Measurements from ENCODE around the gene DEFB131A.
"Not testable (repeated sequence)": the region's sequence is repeated elsewhere in the genome, so short reads cannot be mapped to it uniquely, and the experiment has no call there.

The DEFB131A gene, protein sequence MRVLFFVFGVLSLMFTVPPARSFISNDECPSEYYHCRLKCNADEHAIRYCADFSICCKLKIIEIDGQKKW

DNA sequence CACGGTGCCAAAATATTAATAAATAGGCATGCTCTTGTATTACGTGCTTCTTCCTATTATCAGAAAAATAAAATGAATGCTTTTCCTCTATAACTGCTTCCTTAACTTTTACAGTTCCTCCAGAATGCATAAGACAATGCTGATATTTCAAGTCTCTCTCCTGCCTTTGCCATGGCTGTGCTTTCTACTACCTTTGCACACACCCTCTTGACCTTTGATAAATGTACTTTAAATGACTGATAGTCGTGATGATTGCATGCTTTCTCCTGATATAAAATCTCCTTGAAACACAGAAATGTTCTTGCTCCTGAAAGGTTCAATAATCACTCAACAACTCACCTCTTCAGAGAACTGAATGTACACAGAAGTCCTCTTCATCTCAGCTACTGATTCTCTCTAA lies at the start of gene DEFB131A:
Gene DEFB131A (plus strand): TSS at position 301 of the 400 bp plus-strand sequence. CDS start 120 bp downstream, outside the sequence.
- not testable (repeated sequence) for DNase-seq

DNA sequence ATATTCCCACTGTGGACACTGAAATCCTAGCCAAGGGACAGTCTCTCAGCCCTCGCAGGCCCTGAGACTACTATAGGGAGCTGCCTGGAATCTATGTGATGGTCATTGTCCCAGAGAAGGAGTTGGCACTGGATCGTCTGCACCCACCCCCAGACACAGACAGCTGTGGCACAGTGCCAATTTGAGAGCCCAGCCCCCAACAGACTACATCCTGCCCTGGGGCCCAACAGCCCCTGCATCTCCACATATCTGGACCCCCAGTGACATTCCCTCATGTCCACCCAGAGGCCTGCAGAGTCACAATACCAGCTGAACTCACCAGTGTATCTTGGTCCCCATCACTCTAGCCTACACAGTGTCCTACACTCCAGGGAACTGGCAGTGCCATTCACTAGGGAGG lies 38.4 kb upstream of the DEFB131A start:
- DNase-seq, result not testable (repeated sequence)

DNA sequence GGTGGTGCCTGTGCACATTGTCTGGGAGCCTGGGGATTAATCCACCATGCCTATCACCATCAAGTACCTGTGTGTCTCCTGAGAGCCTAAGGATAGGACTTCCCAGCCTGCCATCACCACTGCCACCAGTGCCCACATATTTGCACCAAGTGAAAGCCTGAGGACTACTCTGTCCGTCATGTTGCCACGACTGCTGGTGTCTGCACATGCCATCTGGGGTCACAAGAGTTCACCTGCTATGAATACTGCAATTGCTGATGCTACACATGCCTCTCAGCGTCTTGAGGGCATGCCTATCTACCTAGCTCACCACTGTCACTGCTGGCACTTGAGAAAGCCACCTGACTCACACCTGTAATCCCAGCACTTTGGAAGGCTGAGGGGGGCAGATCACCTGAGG lies 37.7 kb upstream of the DEFB131A start:
- not testable (repeated sequence) for DNase-seq

DNA sequence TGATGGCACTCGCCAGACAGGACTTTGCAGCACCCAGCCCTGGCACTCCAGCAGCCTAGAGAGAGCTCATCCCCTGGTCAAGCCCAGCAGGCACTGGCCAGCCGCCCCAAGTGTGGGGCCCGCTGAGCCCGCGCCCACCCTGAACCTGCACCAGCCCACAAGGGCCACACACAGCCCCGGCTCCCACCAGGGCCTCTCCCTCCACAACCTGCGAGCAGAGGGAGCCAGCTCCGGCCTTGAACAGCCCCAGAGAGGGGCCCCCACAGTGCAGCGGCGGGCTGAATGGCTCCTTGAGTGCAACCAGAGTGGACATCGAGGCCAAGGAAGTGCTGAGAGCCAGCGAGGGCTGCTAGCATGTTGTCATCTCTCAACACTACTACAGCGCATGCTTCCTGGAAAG lies 34.4 kb upstream of the DEFB131A start:
- DNase-seq, result no peak

DNA sequence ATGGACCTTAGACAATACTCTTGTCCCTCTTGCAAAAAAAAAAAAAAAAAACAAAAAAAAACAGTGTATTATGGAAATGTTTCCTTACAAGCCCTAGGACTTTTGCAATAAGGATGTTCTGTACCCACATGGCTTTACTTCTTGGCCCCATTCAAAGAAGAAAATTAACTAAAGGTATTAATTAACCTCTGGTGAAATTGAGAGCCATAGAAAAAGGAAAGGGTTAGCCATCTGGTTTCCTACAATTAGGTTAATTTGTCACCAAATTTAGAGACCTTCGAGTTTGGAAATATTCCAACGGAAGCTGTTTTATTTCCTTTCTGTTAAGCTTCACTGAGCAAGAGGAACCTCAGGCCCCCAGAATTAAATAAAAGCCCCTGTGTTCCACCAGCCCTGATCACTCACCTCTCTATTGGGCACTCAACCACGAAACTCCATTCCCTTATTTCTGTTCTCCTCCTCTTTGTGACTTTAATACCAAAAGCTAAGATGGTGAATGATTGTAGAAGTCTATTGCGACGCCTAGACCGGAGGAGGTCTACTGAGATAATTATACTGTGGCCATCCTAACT lies 22.2 kb upstream of the DEFB131A start:
- not testable (repeated sequence) for DNase-seq

DNA sequence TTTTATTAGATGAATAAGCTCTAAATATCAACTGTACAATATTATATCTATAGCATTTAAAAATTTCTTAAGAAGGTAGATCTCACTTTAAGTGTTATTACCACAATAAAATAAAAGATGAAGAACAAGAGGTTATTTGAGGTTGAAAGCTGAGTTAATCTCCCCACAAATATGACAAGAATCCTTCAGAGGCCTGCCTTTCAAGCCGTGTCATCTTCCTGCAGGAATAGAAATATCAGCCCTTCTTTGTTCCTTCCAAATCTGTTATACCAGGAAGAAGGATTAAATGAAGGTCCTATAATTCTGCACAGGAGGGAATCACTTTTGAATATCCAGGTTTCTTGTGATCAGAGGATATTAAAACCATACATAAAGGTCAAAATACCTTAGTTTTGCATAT lies 18.3 kb upstream of the DEFB131A start:
- DNase-seq, result not testable (repeated sequence)

DNA sequence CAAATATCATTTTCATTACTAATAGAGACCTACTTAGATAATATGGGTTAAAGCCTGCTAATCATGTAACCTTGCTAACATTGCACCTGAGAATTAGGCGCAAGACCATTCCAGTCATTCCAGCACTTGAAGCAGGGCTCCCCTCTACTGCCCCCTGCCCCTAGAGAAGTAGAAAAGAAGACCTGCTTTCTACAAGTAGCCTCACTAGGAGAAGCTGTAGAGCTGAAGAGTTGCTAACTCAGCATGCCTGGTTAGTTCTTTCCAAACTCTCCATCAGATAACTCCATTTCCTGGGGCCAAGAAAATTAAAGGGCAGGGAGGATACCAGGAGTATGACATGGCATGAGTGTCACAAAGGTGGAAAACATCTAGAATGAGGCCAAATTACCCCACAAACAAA lies 14.2 kb upstream of the DEFB131A start:
- DNase-seq, result not testable (repeated sequence)

DNA sequence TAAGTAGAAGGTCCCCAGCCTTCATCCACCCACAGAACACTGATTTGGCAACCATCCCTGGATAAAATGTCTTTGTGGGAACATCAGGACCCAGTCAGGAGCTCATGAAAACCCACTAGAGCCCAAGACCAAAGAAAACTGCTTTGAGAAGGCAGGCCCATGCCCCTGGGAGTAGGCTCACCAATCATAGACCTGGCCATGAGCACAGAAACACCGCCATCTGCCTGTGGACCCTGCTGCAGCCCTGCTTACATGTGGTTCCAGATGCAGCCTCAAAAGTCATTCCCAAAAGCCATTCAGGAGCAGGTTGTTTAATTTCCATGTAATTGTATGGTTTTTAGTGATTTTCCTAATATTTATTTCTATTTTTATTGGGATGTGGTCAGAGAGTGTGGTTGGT lies 10.9 kb upstream of the DEFB131A start:
- not testable (repeated sequence) for DNase-seq

DNA sequence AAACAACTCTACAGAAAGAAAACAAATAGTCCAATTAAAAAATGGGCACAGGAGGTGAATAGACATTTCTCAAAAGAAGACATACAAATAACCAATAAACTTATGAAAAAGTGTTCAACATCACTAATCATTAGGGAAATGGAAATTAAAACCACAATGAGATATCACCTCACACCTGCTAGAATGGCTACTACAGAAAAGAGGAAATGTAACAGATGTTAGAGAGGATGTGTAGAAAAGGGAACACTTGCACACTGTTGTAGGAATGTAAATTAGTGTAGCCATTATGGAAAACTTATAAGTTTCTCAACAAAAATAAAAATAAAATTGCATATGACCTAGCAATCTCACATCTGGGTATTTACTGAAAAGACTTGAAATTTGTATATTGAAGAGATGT lies 7.5 kb upstream of the DEFB131A start:
- not testable (repeated sequence) for DNase-seq

DNA sequence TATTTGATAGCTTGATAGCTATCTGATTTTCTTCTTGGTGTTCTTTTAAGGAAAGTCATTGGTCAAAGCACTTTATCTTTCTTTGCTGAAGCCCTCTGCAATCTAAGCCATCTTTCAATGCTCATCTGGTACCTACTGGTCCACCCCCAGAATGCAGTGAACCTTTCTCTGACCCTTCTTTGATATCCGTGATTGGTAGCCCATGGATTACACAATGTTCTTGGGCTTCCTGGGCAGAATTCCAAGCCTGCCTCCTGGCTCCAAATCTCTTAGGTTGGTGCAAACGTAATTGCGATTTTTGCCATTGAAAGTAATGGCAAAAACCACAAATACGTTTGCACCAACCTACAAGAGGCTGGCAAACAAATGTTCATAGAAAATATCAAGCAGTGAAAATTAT lies 1.9 kb upstream of the DEFB131A start:
- not testable (repeated sequence) for DNase-seq

DNA sequence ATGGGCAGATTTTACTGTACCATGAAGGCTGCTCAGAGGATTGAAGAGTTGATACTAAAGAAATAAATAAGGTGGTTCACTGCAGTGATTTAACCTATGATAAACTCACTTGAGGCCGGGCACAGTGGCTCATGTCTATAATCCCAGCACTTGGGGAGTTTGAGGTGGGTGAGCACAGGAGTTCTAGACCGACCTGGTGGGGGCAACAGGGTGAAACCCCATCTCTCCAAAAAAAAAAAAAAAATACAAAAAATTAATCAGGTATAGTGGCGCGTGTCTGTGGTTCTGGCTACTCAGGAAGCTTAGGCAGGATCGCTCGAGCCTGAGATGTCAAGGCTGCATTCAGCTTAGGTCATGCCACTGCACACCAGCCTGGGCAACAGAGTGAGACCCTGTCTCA lies 467 bp downstream of the DEFB131A start:
- DNase-seq, result not testable (repeated sequence)

DNA sequence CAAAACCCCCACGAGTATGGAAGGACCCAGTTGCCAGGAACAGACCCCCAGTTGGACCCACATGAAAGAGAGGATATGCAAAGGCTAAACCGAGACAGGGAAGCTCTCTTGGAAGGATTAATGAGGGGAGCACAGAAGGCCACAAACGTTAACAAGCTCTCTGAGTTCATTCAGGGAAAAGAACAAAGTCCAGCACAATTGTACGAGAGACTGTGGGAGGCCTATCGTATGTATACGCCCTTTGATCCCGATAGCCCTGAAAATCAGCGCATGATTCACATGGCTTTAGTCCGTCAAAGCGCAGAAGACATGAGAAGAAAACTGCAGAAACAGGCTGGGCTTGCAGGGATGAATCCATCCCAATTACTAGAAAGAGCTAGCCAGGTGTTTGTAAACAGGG lies 8.0 kb downstream of the DEFB131A start:
- not testable (repeated sequence) for DNase-seq

DNA sequence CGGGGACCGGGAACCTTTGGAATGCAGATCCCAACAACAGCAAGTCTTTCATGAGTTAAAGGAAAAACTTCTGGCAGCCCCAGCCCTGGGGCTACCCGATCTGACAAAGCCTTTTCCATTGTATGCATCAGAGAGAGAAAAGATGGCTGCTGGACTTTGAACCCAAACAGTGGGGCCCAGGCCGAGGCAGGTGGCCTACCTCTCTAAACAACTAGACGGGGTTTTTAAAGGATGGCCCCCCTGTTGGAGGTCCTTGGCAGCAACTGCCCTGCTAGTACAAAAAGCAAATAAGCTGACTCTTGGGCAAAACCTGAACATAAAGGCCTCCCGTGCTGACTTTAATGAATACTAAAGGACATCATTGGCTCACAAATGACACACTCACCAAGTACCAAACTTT lies 10.1 kb downstream of the DEFB131A start:
- DNase-seq, result not testable (repeated sequence)

DNA sequence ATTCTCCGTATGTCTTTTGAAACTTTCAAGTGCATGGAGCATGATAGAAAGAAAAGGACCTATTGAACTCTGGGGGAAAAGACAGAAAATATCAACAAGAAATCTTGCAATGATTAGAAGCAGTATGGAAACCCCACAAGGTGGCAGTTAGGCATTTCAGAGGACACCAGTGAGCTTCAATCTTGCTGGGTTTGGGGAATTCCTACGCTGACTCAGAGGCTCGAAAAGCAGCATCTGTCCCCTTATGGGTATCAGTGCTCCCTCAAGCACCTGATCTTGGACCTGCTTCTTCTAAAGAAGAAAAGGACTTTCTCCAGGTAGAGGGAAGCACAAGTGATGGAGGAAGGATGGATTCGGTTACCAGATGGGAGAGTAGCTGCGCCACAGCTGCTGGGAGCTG lies 10.8 kb downstream of the DEFB131A start:
- DNase-seq, result not testable (repeated sequence)

DNA sequence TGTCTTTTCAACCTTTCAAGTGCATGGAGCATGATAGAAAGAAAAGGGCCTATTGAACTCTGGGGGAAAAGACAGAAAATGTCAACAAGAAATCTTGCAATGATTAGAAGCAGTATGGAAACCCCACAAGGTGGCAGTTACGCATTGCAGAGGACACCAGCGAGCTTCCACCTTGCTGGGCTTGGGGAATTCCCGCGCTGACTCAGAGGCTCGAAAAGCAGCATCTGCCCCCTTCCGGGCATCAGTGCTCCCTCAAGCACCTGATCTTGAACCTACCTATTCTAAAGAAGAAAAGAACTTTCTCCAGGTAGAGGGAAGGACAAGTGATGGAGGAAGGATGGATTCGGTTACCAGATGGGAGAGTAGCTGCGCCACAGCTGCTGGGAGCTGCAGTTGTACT lies 35.3 kb downstream of the DEFB131A start:
- DNase-seq, result not testable (repeated sequence)

DNA sequence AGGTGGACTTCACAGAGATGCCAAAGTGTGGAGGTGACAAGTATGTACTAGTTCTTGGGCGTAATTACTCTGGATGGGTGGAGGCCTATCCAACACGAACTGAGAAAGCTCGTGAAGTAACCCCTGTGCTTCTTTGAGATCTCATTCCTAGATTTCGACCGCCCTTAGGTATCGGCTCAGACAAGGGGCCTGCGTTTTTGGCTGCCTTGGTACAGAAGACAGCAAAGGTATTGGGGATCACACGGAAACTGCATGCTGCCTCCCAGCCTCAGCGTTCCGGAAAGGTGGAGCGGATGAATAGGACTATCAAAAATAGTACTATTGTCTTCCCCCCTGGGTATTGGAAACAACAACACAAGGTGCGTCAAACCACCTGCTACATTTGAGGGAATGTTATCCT lies 35.9 kb downstream of the DEFB131A start:
- DNase-seq, result not testable (repeated sequence)

DNA sequence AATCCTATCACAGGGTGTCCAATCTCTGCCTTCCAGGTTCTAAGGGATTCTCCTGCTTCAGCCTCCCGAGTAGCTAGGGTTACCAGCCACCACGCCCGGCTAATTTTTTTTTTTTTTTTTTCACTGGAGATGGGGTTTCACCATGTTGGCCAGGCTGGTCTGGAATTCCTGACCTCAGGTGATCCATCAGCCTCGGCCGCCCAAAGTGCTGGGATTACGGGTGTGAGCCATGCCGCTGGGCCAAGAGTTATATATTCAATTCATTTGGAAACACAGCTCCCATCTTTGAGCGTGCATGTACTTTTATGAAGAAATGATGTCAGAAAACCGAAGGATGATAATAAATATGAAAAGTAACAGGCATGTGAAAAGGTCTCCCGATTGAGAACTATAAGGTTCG lies 38.7 kb downstream of the DEFB131A start:
- not testable (repeated sequence) for DNase-seq

DNA sequence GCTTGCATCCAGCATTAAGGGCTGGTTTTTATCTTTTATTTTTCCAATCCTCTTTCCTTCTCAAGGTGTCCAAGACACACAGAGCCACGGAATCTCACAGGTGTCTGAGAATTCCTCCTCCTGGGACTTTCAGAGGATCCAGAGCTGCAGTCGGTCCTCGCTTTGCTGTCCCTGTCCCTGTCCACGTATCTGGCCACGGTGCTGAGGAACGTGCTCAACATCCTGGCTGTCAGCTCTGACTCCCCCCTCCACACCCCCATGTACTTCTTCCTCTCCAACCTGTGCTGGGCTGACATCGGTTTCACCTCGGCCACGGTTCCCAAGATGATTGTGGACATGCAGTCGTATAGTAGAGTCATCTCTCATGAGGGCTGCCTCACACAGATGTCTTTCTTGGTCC lies 39.5 kb downstream of the DEFB131A start:
- not testable (repeated sequence) for DNase-seq

DNA sequence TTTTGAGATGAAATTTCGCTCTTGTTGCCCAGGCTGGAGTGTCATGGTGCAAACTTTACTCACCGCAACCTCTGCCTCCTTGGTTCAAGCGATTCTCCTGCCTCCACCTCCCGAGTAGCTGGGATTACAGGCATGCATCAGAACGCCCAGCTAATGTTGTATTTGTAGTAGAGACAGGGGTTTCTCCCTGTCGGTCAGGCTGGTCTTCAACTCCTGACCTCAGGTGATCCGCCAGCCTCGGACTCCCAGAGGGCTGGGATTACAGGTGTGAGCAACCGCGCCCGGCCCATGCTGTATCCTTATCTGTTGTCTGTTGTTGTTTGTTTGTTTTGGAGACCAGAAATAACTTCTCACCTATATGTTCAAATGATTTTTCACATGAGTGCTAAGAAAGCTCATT lies 42.7 kb downstream of the DEFB131A start:
- not testable (repeated sequence) for DNase-seq

DNA sequence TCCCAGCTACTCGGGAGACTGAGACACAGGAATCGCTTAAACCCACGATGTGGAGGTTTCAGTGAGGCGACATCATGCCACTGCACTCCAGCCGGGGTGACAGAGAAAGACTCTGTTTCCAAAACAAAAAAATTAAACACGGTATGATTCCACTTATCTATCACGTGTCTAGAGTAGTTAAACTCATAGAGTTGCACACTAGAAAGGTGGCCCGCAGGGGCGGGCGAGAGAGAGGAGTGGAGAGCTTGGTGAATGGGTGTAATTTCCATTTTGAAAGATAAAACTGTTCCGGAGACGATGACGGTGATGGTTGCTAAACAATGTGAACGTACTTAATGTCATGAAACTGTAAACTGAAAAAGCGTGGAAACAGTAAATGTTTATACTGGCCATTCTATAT lies 44.6 kb downstream of the DEFB131A start:
- DNase-seq, result not testable (repeated sequence)

DNA sequence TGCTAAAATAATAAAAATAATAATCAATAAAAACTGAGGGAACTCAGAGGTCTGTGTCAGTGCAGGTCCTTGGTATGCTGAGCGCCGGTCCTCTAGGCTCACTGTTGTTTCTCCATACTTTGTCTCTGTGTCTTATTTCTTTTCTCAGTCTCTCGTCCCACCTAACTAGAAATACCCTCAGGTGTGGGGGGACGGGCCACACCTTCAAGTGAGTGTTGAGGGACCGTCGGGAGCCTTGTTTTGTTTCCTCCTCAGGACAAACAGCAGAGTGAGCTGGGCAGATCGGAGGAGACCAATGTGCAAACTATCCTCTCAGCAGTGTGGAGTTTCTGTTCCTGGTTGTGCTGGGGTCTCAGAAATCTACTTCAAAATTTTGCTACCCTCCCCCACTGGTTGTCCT lies 46.3 kb downstream of the DEFB131A start:
- DNase-seq, result not testable (repeated sequence)

DNA sequence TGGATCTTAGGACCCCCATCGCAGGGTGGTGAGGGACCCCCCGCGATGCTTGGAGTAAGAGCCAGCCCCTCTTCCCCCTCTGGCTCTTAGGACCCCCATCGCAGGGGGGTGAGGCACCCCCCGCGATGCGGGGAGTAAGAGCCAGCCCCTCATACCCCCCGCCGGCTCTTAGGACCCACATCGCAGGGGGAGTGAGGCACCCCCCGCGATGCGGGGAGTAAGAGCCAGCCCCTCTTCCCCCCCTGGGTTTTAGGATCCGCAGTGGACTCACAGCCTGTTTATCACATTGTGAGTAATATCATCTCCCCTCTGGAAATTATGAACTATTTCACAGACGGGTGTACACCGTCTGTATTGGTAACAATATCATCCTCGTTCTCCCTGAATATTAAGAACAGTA lies 46.8 kb downstream of the DEFB131A start:
- DNase-seq, result not testable (repeated sequence)

DNA sequence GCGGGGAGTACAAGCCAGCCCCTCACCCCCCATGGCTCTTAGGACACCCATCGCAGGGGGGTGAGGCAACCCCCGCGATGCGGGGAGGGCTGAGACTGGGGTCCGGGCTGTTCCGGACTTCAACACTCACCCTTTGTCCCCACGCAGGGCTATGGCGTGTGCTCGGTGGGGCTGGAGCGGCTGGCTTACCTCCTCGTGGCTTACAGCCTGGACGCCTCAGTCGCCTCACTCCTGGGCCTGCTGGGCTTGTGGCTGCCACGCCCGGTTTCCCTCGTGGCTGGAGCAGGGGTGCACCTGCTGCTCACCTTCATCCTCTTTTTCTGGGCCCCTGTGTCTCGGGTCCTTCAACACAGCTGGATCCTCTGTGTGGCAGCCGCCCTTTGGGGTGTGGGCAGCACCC lies 49.4 kb downstream of the DEFB131A start:
- not testable (repeated sequence) for DNase-seq

DNA sequence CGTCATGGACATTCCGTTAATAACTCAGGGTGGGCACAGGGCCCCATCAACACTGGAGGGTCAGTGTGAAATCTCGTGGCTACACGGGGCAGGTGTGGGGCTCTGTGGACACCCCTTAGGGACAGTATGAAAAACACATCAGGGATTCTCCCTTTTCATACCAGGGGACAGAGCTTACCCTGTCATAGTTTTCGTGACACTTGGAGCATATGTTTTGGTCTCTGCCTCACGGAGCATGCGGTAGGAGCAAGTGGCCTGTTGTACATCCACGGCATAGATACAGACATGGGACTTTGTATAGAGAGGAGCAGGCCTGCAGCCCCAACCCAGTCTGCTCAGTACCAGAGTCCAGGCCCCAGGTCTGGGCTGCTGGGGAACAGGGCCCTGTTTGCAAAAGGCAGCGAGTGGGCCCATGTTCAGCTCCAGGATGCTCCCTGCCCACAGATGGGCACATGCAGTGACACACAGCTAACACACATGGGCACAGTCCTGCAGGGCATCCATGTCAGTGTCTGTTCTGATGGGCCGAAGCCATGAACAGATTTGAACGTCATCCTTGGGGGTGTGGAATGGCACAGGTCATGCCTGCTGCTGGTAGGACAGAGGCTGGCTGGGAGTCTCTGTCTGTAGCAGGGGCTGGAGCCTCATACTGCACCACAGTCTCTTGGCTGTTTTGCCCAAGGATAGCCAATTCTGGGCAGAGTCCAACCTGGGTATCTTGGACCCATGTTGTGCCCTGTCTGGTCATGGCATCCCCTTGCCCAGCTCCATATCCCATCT lies 50.2 kb downstream of the DEFB131A start:
- not testable (repeated sequence) for DNase-seq
